Measurements from ENCODE around the gene RAD51B.
A peak's percentile ranks its signal among the peaks of the same experiment; 100 is the strongest.
"Not testable (repeated sequence)": the region's sequence is repeated elsewhere in the genome, so short reads cannot be mapped to it uniquely, and the experiment has no call there.

The RAD51B gene

DNA sequence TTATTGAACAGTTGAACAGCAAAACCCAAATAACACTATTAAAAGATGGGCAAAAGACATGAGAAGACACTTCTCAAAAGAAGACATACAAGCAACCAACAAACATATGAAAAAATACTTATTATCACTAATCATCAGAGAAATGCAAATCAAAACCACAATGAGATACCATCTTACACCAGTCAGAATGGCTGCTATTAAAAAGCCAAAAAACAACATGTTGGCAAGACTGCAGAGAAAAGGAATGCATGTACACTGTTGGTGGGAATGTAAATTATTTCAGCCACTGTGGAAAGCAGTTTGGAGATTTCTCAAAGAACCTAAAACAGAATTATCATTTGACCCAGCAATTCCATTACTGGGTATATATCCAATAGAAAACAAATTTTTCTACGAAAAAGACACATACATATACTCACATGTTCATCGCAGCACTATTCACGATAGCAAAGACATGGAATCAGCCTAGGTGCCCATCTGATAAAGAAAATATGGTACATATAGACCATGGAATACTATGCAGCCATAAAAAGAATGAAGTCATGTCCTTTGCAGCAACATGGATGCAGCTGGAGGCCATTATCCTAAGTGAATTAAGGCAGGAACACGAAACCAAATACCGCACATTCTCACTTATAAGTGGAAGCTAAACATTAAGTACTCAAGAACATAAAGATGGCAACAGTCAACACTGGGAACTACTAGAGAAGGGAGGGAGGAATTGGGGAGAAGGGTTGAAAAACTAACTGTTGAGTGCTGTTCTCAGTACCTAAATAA is 367.1 kb downstream of the RAD51B start:
- DNase-seq, result not testable (repeated sequence)

- no peak for DNase-seq
Measured at GRCh38 chr14:68188174-68188573, 368.6 kb downstream of the RAD51B start.

GRCh38 chr14:68190032-68190431 is 370.5 kb downstream of the RAD51B start:
- no peak for DNase-seq

DNA sequence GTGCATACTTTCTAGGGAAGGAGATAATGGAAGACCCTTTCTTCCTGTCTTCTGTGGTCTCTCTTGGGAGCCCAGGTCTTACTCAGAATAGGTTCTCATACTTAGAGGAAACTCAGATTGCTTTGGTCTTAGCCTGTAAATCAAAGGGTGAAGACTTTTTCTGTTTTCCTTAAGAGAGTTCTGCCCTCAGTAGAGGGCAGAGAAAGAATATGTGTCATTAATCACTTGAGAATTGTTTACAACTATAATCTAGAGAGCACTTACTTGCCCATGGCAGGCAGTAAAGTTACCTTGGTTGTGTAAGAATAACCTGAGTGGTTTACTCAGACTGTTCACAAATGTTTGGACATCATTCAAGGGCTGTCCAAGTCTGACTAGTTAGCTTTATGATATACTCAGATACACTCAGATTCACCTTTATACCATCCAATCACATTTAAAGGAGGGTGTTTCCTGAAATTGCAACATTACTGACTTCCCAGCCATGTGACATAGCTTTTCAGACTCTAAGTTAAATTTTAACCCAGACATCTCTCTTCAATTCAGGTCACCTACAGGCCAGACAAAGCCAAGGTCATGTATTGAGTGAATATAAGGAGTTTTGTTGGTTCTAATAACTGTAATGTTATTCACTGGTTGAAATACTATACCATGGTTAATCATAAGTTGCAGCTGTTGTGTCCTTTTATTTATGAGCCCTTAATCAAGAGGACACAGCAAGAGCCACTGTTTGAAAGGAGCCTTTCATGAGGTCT is 372.2 kb downstream of the RAD51B start:
- peak; percentile 86 for DNase-seq

- no peak for DNase-seq
Measured at GRCh38 chr14:68192935-68193334, 373.4 kb downstream of the RAD51B start.

- no peak for DNase-seq
Measured at GRCh38 chr14:68193970-68194681, 374.5 kb downstream of the RAD51B start.

- DNase-seq, result peak; percentile 91
Measured at GRCh38 chr14:68195126-68195525, 375.5 kb downstream of the RAD51B start.

DNA sequence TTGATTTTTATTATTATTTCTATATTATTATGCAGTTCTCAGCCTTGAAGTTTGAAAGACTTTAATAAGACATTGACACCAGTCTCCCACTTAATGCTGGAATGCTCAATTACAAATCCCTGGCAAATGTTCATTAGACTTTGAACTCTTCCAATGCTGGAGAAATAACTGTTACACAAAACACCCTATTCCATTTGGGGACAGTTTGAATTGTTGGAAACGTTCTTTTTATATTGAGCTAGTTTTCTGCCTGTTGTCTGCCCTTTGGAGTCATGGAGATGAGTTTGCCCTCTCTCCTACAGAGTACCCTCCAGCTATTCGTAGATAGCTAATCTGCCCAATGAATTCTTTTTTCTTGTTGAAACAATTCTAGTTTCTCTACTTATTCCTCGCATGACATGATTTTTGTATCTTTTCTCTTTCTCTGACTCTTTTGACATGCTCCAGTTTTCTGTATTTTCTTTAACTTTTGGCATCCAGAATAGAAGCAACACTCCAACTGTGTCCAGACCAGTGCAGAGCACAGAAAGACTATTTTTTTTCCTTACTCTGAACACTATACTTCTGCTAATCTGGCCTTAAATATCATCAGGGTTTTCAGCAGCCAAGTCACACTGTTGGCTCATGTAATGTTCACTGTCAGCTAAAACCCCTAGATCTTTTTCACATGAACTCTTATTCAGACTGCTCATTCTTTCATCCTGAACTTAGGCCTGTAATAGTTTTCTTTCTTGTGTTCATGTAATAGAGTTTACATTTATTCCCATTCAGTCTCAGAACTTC is 379.3 kb downstream of the RAD51B start:
- DNase-seq, result no peak

GRCh38 chr14:68199554-68200151 is 380.1 kb downstream of the RAD51B start:
- DNase-seq, result peak; percentile 64

- DNase-seq, result no peak
Measured at GRCh38 chr14:68203871-68204270, 384.3 kb downstream of the RAD51B start.

GRCh38 chr14:68208218-68208617 is 388.6 kb downstream of the RAD51B start:
- no peak for DNase-seq

- DNase-seq, result no peak
Measured at GRCh38 chr14:68208626-68209317, 389.2 kb downstream of the RAD51B start.

DNA sequence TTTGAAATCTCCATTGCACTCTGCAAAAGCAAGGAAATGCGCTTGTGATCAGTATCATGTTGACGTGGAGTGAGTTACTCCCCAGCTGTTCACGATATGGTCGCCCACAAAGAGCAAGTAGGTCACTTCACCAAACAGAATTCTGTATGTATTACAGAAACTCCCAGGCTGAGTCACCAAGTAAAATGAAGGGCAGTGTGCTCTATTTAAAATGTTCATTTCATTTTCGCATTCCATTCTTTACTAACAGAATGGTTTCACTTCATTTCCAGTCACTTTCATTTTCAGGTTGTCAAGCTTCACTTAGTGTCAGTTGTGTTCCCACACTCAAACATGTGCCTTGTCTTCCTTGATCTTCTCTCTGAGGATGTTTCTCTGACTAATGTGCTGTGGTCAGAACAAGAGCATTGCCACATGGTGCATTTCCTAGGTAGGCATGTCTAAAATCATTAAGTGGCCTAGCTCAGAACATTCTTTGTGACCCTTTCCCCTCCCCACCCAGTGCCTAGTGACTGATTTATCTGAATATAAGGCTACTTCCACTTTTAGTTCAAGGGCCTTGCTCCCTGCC is 391.2 kb downstream of the RAD51B start:
- DNase-seq, result no peak

DNA sequence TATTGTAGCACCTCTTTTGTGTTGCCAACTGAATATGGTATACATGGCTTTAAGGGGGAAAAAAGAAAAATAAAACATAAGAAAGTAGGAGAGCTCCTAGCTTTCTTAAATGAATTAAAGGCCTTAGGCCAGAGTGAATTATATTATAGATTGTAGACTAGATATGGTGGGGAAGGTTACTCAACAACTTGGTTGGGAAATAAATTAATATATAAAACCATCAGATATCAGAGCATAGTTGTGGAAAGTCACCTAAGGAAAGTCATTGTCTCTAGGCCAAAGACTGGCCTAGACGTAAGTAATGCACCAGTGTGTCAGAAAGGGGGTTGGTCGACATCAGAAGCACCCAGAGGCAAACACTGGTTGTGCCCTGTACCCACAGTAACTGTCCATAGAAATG is 391.8 kb downstream of the RAD51B start:
- no peak for DNase-seq

GRCh38 chr14:68211886-68212285 is 392.3 kb downstream of the RAD51B start:
- no peak for DNase-seq

GRCh38 chr14:68212361-68212760 is 392.8 kb downstream of the RAD51B start:
- DNase-seq, result no peak

GRCh38 chr14:68214431-68214830 is 394.9 kb downstream of the RAD51B start:
- peak; percentile 28 for DNase-seq

- no peak for DNase-seq
Measured at GRCh38 chr14:68215629-68216028, 396.1 kb downstream of the RAD51B start.

GRCh38 chr14:68216079-68216478 is 396.5 kb downstream of the RAD51B start:
- no peak for DNase-seq

DNA sequence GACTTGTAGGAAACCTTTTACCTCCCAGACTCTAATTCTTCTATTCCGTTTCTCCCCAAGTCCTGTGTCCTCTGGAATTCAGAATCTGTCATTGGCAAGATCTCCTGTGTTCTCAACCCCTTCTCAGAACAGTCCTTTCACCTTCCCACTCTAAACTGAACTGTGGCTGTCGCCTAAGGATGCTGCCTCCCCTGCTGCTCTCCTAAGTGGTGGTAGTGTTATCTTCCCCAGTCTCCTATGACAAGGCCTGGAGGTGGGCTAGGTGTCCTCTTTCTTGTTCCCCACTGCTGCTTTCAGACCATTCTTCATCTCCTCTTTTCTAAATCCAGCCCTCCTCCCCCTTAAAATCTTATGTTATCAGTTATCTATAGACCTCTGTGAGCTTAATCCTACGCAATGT is 397.4 kb downstream of the RAD51B start:
- no peak for DNase-seq

GRCh38 chr14:68217791-68218340 is 398.3 kb downstream of the RAD51B start:
- DNase-seq, result no peak
